ENCODE data around the gene CACNG7.

Gene CACNG7

GRCh38 chr19:53873773-53874605, 35.1 kb upstream of the CACNG7 start:
- CTCF ChIA-PET = interaction anchor here (0.6 to 1.0 kb wide), 2 partner anchors 31 to 276 kb away, joined by 4 read pairs; no protein-coding TSS in a partner anchor
- POLR2A ChIA-PET (ENCODE audit: low non-redundant PET) = no interaction called here
- peak overlapping the region; percentile 6; the same call in 1 of the 2 replicates for H3K27ac ChIP-seq
- TF ChIP-seq CTCF (conservative IDR thresholded peaks at IDR 0.05; ENCODE audit: low read depth) = no peak
- DNase-seq (ENCODE audit: low spot score) = no peak

GRCh38 chr19:53874606-53874990, 34.5 kb upstream of the CACNG7 start:
- no peak for TF ChIP-seq CTCF (conservative IDR thresholded peaks at IDR 0.05; ENCODE audit: low read depth)
- peak overlapping the region; percentile 6; the same call in 1 of the 2 replicates for H3K27ac ChIP-seq
- POLR2A ChIA-PET (ENCODE audit: low non-redundant PET) = no interaction called here
- DNase-seq (ENCODE audit: low spot score) = no peak
- CTCF ChIA-PET = interaction anchor here (0.6 kb wide), 1 partner anchor 276 kb away, joined by 4 read pairs; no protein-coding TSS in a partner anchor

- no peak overlapping the region for H3K27ac ChIP-seq
- no peak for TF ChIP-seq CTCF (conservative IDR thresholded peaks at IDR 0.05; ENCODE audit: low read depth)
- CTCF ChIA-PET = interaction anchor here (0.6 kb wide), 1 partner anchor 24 kb away, joined by 4 read pairs; no protein-coding TSS in a partner anchor
- no peak for DNase-seq (ENCODE audit: low spot score)
- POLR2A ChIA-PET (ENCODE audit: low non-redundant PET) = no interaction called here
Measured at GRCh38 chr19:53875602-53876325, 33.3 kb upstream of the CACNG7 start.

- H3K27ac ChIP-seq = no peak overlapping the region
- ChIA-PET CTCF (interaction anchor here (0.6 kb wide), 1 partner anchor 25 kb away, joined by 4 read pairs; no protein-coding TSS in a partner anchor), POLR2A (ENCODE audit: low non-redundant PET) (no interaction called here)
- no peak for TF ChIP-seq CTCF (conservative IDR thresholded peaks at IDR 0.05; ENCODE audit: low read depth)
- DNase-seq (ENCODE audit: low spot score) = no peak
Measured at GRCh38 chr19:53876651-53877224, 32.3 kb upstream of the CACNG7 start.

- POLR2A ChIA-PET (ENCODE audit: low non-redundant PET) = no interaction called here
- CTCF ChIA-PET = no interaction called here
- H3K27ac ChIP-seq = no peak overlapping the region
Measured at GRCh38 chr19:53877361-53877766, 31.7 kb upstream of the CACNG7 start.

More at GRCh38 chr19:53877361-53877766, 31.7 kb upstream of the CACNG7 start:
- TF ChIP-seq CTCF (conservative IDR thresholded peaks at IDR 0.05; ENCODE audit: low read depth) = no peak
- DNase-seq (ENCODE audit: low spot score) = no peak
